Measurements from ENCODE around the gene POLD2. TPM values are rescaled to one million over a fixed set of nuclear protein-coding genes. Genes with fewer than 3 reads are reported as not detected.

POLD2 gene
- total and polyA plus RNA-seq, 2 donors (not counting 1 experiment from before 2014, with no cell fraction given), result 69.8 to 76.5 TPM

- no peak for DNase-seq (ENCODE audit: low read depth in 2 of 2)
- H3K4me2 ChIP-seq (ENCODE audit: extremely low read depth, insufficient read depth, low read length), result no peak overlapping the region
- TF ChIP-seq, protein P1, sequence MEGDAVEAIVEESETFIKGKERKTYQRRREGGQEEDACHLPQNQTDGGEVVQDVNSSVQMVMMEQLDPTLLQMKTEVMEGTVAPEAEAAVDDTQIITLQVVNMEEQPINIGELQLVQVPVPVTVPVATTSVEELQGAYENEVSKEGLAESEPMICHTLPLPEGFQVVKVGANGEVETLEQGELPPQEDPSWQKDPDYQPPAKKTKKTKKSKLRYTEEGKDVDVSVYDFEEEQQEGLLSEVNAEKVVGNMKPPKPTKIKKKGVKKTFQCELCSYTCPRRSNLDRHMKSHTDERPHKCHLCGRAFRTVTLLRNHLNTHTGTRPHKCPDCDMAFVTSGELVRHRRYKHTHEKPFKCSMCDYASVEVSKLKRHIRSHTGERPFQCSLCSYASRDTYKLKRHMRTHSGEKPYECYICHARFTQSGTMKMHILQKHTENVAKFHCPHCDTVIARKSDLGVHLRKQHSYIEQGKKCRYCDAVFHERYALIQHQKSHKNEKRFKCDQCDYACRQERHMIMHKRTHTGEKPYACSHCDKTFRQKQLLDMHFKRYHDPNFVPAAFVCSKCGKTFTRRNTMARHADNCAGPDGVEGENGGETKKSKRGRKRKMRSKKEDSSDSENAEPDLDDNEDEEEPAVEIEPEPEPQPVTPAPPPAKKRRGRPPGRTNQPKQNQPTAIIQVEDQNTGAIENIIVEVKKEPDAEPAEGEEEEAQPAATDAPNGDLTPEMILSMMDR (conservative IDR thresholded peaks at IDR 0.05 in 1 of 2, IDR thresholded peaks at IDR 0.05 in 1 of 2; ENCODE audit: low read depth in 1 of 2, low read length in 2 of 2), result no peak
Observed at GRCh38 chr7:44136731-44137130, 13.4 kb upstream of the POLD2 start.

GRCh38 chr7:44134943-44135628, 11.7 kb upstream of the POLD2 start:
- no peak overlapping the region for H2AFZ ChIP-seq (ENCODE audit: low read length)
- DNase-seq (ENCODE audit: low read depth in 2 of 2), result no peak
- H3K4me3 ChIP-seq (replicated peaks in 1 of 4; ENCODE audit: control extremely low read depth in 1 of 4, insufficient read depth in 1 of 4, low read depth in 3 of 4, low read length in 4 of 4), result no peak overlapping the region
- no peak overlapping the region for H3K4me2 ChIP-seq (ENCODE audit: extremely low read depth, insufficient read depth, low read length)
- H3K79me2 ChIP-seq (ENCODE audit: control insufficient read depth, insufficient read depth, low read length), result no peaks in the 10 kb centered on the region
- H3K9me3 ChIP-seq (ENCODE audit: control insufficient read depth, insufficient read depth, low read depth, low read length), result no peaks in the 10 kb centered on the region
- no peak for TF ChIP-seq EZH2 (IDR thresholded peaks at IDR 0.05; ENCODE audit: low read length, missing control alignments)
- TF ChIP-seq, protein P1 (conservative IDR thresholded peaks at IDR 0.05 in 1 of 2, IDR thresholded peaks at IDR 0.05 in 1 of 2; ENCODE audit: low read depth in 1 of 2, low read length in 2 of 2), result no peak
- H3K27me3 ChIP-seq (ENCODE audit: control insufficient read depth, insufficient read depth, low read length), result peaks cover 2% of the 10 kb centered on the region
- no peaks in the 10 kb centered on the region for H4K20me1 ChIP-seq (ENCODE audit: control insufficient read depth, extremely low read depth, insufficient read depth, low read length)
- H3K27ac ChIP-seq (ENCODE audit: insufficient read depth, low read length), result no peak overlapping the region
- no peaks in the 10 kb centered on the region for H3K4me1 ChIP-seq (ENCODE audit: control insufficient read depth, extremely low read depth, insufficient read depth, low read length)
- no peak overlapping the region for H3K9ac ChIP-seq (ENCODE audit: insufficient read depth, low read length)
- H3K36me3 ChIP-seq (ENCODE audit: control insufficient read depth, insufficient read depth, low read length), result no peaks in the 10 kb centered on the region

More at GRCh38 chr7:44136731-44137130, 13.4 kb upstream of the POLD2 start:
- Histone ChIP-seq H2AFZ (ENCODE audit: low read length) (no peak overlapping the region), H3K27me3 (ENCODE audit: control insufficient read depth, insufficient read depth, low read length) (peaks cover 3% of the 10 kb centered on the region), H3K79me2 (ENCODE audit: control insufficient read depth, insufficient read depth, low read length) (no peaks in the 10 kb centered on the region), H3K27ac (ENCODE audit: insufficient read depth, low read length) (no peak overlapping the region), H4K20me1 (ENCODE audit: control insufficient read depth, extremely low read depth, insufficient read depth, low read length) (no peaks in the 10 kb centered on the region), H3K9ac (ENCODE audit: insufficient read depth, low read length) (no peak overlapping the region), H3K9me3 (ENCODE audit: control insufficient read depth, insufficient read depth, low read depth, low read length) (no peaks in the 10 kb centered on the region), H3K36me3 (ENCODE audit: control insufficient read depth, insufficient read depth, low read length) (no peaks in the 10 kb centered on the region), H3K4me1 (ENCODE audit: control insufficient read depth, extremely low read depth, insufficient read depth, low read length) (no peaks in the 10 kb centered on the region), H3K4me3 (replicated peaks in 1 of 4; ENCODE audit: control extremely low read depth in 1 of 4, insufficient read depth in 1 of 4, low read depth in 3 of 4, low read length in 4 of 4) (no peak overlapping the region)

- Histone ChIP-seq H3K9ac (ENCODE audit: insufficient read depth, low read length) (no peak overlapping the region), H3K9me3 (ENCODE audit: control insufficient read depth, insufficient read depth, low read depth, low read length) (no peaks in the 10 kb centered on the region), H3K4me1 (ENCODE audit: control insufficient read depth, extremely low read depth, insufficient read depth, low read length) (no peaks in the 10 kb centered on the region), H3K27ac (ENCODE audit: insufficient read depth, low read length) (no peak overlapping the region), H2AFZ (ENCODE audit: low read length) (no peak overlapping the region), H3K27me3 (ENCODE audit: control insufficient read depth, insufficient read depth, low read length) (peaks cover 2% of the 10 kb centered on the region), H4K20me1 (ENCODE audit: control insufficient read depth, extremely low read depth, insufficient read depth, low read length) (no peaks in the 10 kb centered on the region), H3K4me2 (ENCODE audit: extremely low read depth, insufficient read depth, low read length) (no peak overlapping the region), H3K79me2 (ENCODE audit: control insufficient read depth, insufficient read depth, low read length) (no peaks in the 10 kb centered on the region), H3K36me3 (ENCODE audit: control insufficient read depth, insufficient read depth, low read length) (no peaks in the 10 kb centered on the region), H3K4me3 (replicated peaks in 1 of 4; ENCODE audit: control extremely low read depth in 1 of 4, insufficient read depth in 1 of 4, low read depth in 3 of 4, low read length in 4 of 4) (no peak overlapping the region)
- no peak for DNase-seq (ENCODE audit: low read depth in 2 of 2)
- TF ChIP-seq, protein P1 (conservative IDR thresholded peaks at IDR 0.05 in 1 of 2, IDR thresholded peaks at IDR 0.05 in 1 of 2; ENCODE audit: low read depth in 1 of 2, low read length in 2 of 2), result no peak
- TF ChIP-seq EZH2 (IDR thresholded peaks at IDR 0.05; ENCODE audit: low read length, missing control alignments), result no peak
Observed at GRCh38 chr7:44133295-44133694, 9.9 kb upstream of the POLD2 start.
